NT2/D1 (cell line): ENCODE measurements around the gene ACBD4.

Experiments
- SUZ12 ChIP-seq: IDR thresholded peaks from 2 replicates; pipeline ENCODE4 v1.6.1; 2011; ENCODE audit not compliant: insufficient read length, insufficient read depth; ENCODE audit errors: extremely low read depth
- YY1 ChIP-seq: IDR thresholded peaks from 2 replicates; pipeline ENCODE4 v1.6.1; 2011; ENCODE audit not compliant: insufficient read length, insufficient read depth
- ZNF274 ChIP-seq: IDR thresholded peaks from 2 replicates; pipeline ENCODE4 v1.6.1; 2011; ENCODE audit warnings: mild to moderate bottlenecking, low read depth, low read length

DNA sequence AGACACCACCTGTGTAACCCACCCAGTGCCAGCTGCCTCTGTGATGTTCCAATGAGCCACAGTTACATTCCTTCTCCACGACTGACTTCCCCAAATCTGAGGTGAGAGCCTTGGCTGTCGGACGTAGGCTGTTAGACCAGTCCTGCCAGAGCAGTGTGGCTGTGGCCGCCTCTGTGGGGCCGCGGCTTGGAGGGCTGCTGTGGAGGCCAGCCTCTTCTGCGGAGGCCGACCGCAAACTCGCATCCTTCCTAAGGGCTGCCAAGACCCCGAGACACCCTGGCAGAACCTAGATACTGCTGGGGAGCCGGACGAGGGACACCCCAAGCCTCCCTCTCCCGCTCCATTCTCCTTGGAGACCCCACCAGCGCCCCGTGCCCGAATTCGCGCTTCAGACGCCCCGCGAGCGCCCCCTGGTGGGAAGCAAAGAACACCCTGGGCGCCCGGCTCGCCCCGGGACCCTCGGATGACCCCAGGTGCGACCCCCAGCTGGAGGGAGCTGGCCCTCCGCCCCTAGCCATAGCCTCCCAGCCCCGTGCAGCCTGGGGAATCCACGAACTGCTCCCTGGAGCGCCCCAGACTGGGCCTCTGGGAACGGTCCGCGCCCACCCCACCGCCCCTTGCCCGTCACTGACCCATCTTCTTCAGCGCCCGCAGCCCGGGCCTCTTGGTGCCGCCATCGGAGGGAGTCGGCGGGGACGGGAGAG, 3.7 kb upstream of the ACBD4 start:
- TF ChIP-seq YY1 (no peak), ZNF274 (no peak), SUZ12 (no peak)
